ENCODE results near the gene SLC30A2.

SLC30A2 gene

DNA sequence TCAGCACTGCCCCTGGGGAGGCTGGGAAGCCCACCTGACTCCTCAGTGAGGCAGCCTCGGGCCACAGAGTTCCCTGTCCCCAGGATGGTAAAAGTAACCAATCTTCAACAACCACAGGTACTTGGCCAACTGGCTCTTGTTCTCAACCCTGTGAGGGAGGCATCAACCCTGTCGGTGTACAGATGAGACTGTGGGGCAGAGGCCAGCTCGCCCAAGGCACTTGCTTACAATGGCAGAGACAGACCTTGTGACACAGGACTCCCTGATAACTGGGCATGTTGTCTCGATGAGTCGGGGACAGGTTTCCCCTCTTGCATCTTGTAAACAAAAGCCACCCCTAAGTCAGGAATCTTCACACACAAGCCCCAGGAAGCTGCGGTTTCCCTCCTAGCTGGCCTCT lies 8.0 kb downstream of the SLC30A2 start:
- no peak for DNase-seq

DNA sequence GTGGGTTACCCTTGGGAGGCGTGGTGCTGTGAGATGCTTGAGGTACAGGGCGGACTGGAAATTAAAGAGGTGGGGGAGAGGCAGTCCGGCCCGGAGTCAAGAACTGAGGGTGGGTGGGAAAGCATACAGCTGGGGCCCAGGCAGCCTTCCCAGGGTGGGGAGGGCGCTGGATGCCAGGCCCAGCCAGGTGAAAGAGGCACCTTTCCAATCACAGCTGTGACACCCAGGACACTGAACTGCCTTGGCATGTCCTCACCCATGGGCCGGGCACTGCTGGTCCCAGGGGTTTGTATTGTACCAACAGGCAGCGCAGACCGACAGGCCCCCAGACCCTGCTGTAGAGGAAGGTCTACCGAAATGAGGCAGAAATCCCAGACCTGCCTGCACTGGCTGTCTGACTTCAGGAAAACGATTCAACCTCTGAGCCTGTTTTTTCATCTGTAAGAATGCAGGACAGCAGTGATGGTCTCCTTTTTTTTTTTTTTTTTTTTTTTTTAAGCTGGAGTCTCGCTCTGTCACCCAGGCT lies 9.1 kb downstream of the SLC30A2 start:
- no peak for DNase-seq

- peak; percentile 77 for DNase-seq
These were observed 9.8 kb downstream of the SLC30A2 start for GRCh38 chr1:26035959-26036755.

DNA sequence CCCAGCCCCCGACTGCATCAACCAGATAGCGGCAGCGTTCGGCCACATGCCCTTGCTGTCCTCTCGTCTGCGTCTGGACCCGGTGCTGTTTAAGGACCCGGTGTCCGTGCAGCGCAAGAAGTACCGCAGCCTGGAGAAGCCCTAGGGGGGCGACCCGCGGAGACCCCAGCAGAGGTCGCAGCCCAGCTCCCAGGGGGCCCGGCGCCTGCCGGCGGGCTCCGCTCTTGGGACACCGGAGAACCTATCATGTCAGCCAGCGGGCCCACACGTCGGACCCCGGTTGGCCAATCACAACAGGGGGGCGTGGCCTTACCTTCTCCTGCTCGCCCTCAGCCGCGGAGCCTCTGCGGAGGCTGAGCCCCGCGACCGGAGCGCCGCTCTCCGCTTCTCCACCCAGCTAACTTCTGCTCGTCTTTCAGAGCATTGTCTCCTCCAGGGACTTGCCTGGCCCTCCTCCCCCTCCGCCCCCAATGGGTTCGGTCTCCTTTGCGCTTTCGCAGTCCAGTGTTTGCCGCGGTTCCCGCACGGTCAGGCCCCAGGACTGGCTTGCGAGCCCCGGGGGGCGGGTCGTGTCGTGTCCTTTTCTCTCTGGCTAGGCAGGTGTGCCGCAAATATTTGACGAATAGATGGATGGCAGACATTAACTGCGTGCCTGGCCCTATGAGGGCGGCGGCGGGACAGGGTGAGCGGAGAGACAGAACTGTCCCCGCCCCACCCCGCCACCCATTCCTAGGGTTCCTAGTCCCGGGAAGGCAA lies 10.5 kb downstream of the SLC30A2 start:
- DNase-seq = peak; percentile 81

DNA sequence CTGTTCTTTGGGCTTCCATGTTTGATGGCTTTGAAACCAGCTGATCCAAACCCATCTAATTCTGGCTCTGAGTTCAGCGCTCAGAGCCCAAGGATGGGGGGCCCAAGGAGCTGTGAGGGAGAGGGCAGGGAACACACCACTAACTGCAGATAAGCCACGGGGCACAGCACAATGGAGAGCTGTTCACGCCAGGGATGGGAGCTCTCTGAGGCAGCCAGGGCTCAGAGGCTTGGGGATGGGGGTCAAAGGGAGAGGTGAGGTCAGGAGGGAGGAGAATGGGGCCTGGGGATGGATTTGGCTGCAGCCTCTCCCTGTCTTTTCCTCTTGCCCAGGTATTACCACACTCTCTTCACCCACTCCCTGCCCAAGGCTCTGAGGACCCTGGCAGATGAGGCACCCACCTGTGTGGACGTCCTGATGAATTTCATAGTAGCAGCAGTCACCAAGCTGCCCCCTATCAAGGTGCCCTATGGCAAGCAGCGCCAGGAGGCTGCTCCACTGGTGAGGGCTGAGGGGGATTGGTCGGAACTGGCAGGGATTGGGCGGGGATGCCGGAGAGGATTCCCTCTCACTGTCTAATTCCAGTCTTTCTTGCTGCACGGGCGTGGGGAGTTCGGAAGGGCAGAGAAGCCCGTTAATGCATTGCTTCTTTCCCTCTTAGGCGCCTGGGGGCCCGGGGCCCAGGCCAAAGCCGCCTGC lies 11.3 kb downstream of the SLC30A2 start:
- no peak for DNase-seq

DNA sequence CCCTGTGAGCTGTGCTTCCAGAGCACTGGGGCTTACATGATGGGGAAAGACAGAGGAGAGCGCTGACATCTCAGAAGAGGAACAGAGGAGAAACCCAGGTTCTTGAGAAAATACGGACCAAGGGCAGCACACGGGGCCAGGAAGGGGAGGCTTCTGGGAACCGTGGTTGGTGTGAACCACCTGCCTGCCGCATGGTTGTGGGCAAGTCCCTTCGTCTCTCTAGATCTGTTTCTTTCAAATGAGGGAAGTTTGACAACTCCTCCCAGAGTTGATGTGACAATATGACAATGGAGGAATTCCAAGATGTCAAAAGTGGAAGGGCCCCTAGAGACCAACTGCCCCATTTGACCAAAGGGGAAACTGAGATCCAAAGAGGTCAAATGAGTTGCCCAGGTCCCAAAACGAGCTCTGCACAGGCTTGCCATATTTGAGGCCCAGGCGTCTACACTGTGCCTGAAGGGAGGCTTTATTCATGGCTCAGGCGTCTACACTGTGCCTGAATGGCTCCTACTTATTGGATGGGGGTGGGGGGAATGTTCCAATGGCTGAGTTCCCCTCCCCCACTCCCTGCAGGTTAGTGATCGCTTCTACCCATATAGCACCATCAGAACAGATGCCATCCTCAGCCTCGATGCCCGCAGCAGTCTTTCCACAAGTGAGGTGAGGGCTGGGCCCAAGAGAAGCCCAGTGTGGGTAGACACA lies 13.1 kb downstream of the SLC30A2 start:
- DNase-seq = no peak

GRCh38 chr1:26031611-26032220 lies 14.2 kb downstream of the SLC30A2 start:
- no peak for DNase-seq

- DNase-seq = no peak
These were observed 14.7 kb downstream of the SLC30A2 start for GRCh38 chr1:26031196-26031595.

DNA sequence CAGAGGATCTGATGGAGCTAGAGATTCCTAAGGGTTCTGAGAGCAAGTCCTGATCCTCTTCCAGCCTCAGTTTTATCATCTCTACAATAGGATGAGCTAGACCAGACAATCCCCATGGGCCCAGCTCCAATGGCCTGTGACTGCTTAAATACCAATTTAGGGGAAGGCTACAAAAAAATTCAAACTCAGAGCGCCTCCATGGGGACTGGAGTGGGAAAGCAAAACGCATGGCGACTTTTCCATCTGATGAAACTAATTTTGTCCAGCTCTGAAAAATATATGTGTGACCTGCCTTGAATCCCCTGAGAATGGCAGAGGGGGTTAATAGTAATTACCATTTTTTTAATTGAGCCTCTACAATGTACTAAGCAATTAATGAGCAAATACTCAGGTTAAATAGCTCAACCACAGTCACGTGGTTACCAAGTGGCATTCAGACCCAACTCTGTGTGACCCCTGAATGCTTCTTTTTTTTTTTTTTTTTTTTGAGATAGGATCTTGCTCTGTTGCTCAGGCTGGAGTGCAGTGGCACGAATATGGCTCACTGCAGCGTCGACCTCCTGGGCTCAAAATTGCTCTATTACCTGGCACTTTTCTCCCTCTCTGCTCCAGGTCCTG lies 15.9 kb downstream of the SLC30A2 start:
- no peak for DNase-seq

DNA sequence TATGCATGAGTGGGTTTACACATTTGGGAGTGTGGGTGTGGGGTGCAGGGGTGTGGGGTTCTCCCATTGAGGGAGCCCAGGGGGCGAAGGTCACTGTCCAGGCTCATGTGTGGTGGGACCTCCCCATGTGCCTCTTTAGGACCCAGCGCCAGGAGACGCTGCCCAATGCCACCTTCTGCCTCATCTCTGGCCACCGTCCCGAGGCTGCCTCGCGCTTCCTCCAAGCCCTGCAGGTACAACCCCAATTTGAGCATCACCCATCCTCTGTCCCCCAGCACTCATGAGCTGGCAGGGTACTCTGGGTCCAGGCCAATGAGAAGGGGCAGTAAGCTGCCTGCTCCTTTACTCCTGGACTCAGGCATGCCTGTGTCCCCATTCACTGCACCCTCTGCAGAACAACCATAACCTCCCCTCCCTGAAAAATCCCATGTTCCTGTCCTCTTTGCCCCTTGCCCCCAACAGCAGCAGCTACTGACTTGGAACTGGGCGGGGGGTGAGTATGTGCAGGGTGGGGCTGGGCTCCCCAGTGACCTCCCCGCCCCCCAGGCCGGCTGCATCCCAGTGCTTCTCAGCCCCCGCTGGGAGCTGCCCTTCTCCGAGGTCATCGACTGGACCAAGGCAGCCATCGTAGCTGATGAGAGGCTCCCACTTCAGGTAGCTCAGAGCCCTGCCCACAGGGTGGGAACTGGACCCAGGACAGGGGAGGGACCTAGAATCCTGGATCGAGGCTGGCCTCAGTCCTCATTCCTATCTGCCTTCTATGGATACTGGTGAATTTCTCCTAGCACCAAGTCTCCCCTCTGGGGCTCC lies 16.7 kb downstream of the SLC30A2 start:
- no peak for DNase-seq

DNA sequence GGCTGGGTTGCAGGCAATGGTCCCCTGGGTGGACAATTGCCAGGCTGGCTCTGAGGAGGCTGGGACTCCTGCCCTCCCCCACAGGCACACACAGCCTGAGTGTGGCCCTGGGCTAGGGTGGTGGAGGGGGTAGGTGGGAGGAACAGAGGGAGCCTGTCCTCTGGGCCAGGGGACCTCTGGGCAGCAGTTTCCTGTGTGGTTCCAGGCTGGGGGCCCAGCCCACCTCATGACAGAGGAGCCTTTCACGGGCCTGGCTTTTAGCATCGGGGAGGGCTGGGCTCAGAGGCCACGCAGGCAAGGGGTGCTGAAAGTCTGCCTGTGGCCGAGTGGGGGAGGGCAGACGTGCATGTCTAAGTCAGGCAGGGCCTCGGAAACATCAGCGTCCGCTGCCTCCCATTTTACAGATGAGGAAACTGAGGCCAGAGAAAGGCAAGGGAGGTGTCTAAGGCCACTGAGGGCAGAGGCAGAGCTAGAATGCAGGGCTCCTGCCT lies 17.4 kb downstream of the SLC30A2 start:
- no peak for DNase-seq

DNA sequence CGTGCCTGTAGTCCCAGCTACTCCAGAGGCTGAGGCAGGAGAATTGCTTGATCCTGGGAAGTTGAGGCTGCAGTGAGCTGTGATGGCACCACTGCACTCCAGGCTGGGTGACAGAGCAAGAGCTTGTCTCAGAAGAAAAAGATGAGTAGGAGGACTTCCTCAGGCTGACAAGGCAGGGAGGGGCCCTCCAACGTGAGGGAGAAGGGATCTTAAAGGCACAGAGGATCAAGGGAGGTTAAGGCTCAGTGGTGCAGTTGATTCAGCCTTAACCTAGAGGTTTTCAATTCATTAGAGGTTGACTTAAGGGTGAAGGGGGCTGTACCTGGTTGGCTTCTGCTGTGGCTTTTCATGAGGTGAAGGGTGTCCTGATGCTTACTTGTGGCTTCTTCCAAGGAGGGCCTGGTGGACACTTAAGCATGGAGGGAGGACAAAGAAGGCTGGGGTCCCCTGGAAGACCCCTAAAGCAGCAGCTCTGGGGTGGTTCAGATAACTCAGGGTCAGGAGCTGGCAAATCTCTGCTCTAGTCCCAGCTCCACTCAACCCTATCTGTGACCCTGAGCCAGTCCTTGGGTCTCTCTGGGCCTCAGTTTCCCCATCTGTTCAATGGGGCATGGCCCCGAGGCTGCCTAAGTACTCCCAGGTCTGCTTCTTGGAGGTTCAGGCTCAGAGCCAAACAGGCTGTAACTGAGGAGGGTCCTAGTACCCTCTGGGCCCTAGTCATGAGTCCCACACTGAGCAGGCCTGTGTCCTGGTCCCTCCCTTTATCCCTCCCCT lies 18.0 kb downstream of the SLC30A2 start:
- no peak for DNase-seq

GRCh38 chr1:26025517-26025916 lies 20.4 kb downstream of the SLC30A2 start:
- no peak for DNase-seq

DNA sequence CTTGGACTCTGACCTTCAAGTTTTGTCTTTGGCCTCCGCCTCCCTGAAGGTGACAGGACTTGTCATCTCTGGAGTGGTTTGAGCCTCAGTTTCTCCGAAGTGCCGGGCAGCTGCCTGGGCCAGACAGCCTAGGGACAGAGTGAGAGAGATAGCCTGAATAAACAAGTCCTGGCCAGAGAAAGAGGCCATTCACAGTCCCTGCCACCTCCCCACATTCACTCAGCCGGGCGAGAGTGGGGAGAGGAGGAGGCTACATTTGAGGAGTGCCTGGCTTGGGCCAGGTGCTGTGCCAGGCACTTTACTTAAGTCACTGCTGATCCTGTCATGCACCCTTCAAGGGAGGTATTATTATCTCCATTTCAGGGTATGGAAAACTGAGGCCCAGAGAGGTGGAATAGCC lies 20.9 kb downstream of the SLC30A2 start:
- no peak for DNase-seq

DNA sequence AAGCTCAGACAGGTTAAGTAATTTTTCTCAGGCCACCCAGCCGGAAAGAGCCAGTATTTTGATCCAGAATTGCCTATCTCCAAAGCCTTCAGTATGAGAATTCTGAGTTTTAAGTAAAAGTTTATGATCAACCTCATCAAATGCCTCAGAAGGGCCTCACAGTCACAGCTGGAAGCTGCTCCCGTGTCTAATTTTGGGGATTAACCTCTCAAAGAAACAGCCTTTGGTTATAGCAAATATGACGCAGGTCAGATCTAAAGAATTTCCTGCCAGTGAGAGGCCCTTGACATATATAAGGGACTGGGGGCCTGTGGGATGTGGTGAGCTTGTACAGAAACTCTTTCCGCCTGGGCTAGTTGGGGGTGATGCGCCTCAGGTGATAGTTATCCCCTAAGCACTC lies 22.1 kb downstream of the SLC30A2 start:
- no peak for DNase-seq

DNA sequence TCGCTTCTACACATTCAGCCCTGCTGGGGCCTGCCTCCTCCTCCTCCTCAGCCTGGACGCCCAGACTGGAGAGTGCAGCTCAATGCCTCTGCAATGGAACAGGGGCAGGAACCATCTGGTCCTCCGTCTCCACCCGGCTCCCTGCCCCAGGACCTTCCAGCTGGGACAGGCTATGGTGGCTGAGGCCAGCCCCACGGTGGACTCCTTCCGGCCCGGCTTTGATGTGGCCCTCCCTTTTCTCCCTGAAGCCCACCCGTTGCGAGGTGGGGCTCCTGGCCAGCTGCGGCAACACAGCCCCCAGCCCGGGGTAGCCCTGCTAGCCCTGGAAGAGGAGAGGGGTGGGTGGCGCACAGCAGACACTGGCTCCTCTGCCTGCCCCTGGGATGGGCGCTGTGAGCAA lies 22.9 kb downstream of the SLC30A2 start:
- DNase-seq = no peak

DNA sequence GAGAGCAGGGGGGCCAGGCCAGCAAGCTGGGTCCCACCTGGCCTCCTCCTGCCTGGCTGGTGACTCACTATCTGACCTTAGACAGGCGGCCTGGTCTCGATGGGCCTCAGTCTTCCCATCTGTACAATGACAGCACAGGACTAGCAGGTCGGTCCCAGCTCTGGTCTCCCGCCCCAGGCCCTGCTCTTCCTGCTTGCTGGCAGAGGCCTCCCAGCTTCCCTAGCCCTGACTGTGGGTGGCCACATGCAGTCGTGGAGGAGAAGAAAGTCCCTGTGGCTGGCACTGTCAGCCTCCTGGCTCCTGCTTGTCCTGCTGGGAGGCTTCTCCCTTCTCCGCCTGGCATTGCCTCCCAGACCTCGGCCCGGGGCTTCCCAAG lies 23.5 kb downstream of the SLC30A2 start:
- no peak for DNase-seq

DNA sequence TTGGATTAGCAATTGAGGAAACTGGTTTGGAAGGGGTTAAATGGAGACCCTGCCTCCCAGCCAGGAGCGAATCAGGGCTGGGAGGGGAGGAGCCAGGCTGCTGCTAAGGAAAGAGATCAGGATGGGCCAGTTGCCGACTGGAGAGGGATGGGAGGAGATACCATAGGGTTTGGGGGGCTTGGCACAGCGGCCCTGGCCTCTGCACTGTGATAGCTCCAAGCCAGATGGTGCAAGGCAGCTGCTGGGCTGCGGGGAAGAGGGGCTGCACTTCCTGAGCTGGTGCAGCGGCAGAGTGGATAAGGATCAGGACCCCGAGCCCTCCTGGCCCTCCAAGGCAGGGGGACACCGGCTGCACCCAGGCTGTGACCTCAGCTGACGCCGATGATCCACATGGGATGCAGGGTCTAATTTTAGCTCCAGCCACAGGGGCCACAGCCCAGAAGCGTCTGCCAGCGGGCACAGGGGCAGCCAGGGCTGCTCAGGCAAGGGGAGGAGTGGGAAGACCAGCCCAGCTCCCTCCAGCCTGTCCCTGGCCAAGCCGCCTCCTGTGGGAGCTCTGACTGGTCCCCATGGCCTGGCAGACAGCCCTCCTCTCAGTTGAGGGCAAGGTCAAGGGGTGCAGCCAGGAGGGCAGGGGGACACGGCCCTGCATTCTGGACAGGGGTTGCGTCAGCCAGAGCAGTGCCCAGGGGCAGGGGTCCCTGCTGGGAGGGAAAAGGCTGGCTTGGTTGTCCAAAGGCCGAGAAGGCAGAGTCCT lies 24.1 kb downstream of the SLC30A2 start, which contains the start of gene EXTL1:
TSS of gene EXTL1 (plus strand) at position 129 of the 757 bp plus-strand sequence. CDS start 872 bp downstream, outside the sequence.
- DNase-seq = no peak

Data from T1000 (cell line).